ENCODE results near the gene ARHGAP21. TPM values are rescaled to one million over a fixed set of nuclear protein-coding genes. Genes with fewer than 3 reads are reported as not detected.
"Not testable (repeated sequence)": the region's sequence is repeated elsewhere in the genome, so short reads cannot be mapped to it uniquely, and the experiment has no call there.

ARHGAP21 gene
- total RNA-seq, 4 donors from 2014 or later: 35.1 to 60.5 (median 54.1) TPM

GRCh38 chr10:24762161-24762924 lies 38.7 kb upstream of the ARHGAP21 start:
- H3K4me3 ChIP-seq: no peak overlapping the region
- TF ChIP-seq, protein P1, sequence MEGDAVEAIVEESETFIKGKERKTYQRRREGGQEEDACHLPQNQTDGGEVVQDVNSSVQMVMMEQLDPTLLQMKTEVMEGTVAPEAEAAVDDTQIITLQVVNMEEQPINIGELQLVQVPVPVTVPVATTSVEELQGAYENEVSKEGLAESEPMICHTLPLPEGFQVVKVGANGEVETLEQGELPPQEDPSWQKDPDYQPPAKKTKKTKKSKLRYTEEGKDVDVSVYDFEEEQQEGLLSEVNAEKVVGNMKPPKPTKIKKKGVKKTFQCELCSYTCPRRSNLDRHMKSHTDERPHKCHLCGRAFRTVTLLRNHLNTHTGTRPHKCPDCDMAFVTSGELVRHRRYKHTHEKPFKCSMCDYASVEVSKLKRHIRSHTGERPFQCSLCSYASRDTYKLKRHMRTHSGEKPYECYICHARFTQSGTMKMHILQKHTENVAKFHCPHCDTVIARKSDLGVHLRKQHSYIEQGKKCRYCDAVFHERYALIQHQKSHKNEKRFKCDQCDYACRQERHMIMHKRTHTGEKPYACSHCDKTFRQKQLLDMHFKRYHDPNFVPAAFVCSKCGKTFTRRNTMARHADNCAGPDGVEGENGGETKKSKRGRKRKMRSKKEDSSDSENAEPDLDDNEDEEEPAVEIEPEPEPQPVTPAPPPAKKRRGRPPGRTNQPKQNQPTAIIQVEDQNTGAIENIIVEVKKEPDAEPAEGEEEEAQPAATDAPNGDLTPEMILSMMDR (IDR thresholded peaks at IDR 0.05 in 4 of 5, conservative IDR thresholded peaks at IDR 0.05 in 1 of 5): no peak
- TF ChIP-seq POLR2A (IDR thresholded peaks at IDR 0.05): no peak
- H3K9me3 ChIP-seq: no peaks in the 10 kb centered on the region
- H3K27me3 ChIP-seq: no peaks in the 10 kb centered on the region
- intact Hi-C loops (cut with DNase I; ENCODE audit: low total_unique reads) (no loop called here), in situ Hi-C loops (cut with MboI; ENCODE audit: low sequenced_read_pairs in 4 of 4) (no loop called here)
- no peak overlapping the region for H3K27ac ChIP-seq
- DNase-seq: no peak
- H3K4me1 ChIP-seq: no peaks in the 10 kb centered on the region
- no peaks in the 10 kb centered on the region for H3K36me3 ChIP-seq
- no peak for ATAC-seq

GRCh38 chr10:24759672-24760071 lies 36.0 kb upstream of the ARHGAP21 start:
- no peaks in the 10 kb centered on the region for H3K4me1 ChIP-seq
- intact Hi-C loops (cut with DNase I; ENCODE audit: low total_unique reads) (no loop called here), in situ Hi-C loops (cut with MboI; ENCODE audit: low sequenced_read_pairs in 4 of 4) (no loop called here)
- no peaks in the 10 kb centered on the region for H3K27me3 ChIP-seq
- no peaks in the 10 kb centered on the region for H3K36me3 ChIP-seq
- H3K27ac ChIP-seq: no peak overlapping the region
- no peak for DNase-seq
- H3K4me3 ChIP-seq: no peak overlapping the region
- H3K9me3 ChIP-seq: no peaks in the 10 kb centered on the region
- TF ChIP-seq, protein P1 (IDR thresholded peaks at IDR 0.05 in 4 of 5, conservative IDR thresholded peaks at IDR 0.05 in 1 of 5): no peak
- TF ChIP-seq POLR2A (IDR thresholded peaks at IDR 0.05): no peak
- no peak for ATAC-seq

- H3K27me3 ChIP-seq; ATAC-seq; H3K4me1 ChIP-seq; H3K27ac ChIP-seq; DNase-seq; H3K9me3 ChIP-seq; in situ Hi-C loops (cut with MboI; ENCODE audit: low sequenced_read_pairs in 4 of 4); intact Hi-C loops (cut with DNase I; ENCODE audit: low total_unique reads); H3K36me3 ChIP-seq; H3K4me3 ChIP-seq: not testable (repeated sequence)
Measured at GRCh38 chr10:24758254-24758653, 34.6 kb upstream of the ARHGAP21 start.

- ATAC-seq (no peak), DNase-seq (no peak)
- in situ Hi-C loops (cut with MboI; ENCODE audit: low sequenced_read_pairs in 4 of 4): no loop called here
- H3K4me3 ChIP-seq: no peak overlapping the region
- H3K9me3 ChIP-seq: no peaks in the 10 kb centered on the region
- no peaks in the 10 kb centered on the region for H3K4me1 ChIP-seq
- no peak overlapping the region for H3K27ac ChIP-seq
- intact Hi-C loops (cut with DNase I; ENCODE audit: low total_unique reads): no loop called here
- H3K27me3 ChIP-seq: no peaks in the 10 kb centered on the region
- TF ChIP-seq, protein P1 (IDR thresholded peaks at IDR 0.05 in 4 of 5, conservative IDR thresholded peaks at IDR 0.05 in 1 of 5): no peak
- no peak for TF ChIP-seq POLR2A (IDR thresholded peaks at IDR 0.05)
- H3K36me3 ChIP-seq: no peaks in the 10 kb centered on the region
Measured at GRCh38 chr10:24756283-24756682, 32.6 kb upstream of the ARHGAP21 start.

GRCh38 chr10:24751716-24752115 lies 28.0 kb upstream of the ARHGAP21 start:
- H3K4me1 ChIP-seq: no peaks in the 10 kb centered on the region
- DNase-seq (no peak), ATAC-seq (no peak)
- no peaks in the 10 kb centered on the region for H3K9me3 ChIP-seq
- TF ChIP-seq, protein P1 (IDR thresholded peaks at IDR 0.05 in 4 of 5, conservative IDR thresholded peaks at IDR 0.05 in 1 of 5): no peak
- TF ChIP-seq POLR2A (IDR thresholded peaks at IDR 0.05): no peak
- no peak overlapping the region for H3K4me3 ChIP-seq
- in situ Hi-C loops (cut with MboI; ENCODE audit: low sequenced_read_pairs in 4 of 4) (no loop called here), intact Hi-C loops (cut with DNase I; ENCODE audit: low total_unique reads) (no loop called here)
- no peaks in the 10 kb centered on the region for H3K36me3 ChIP-seq
- no peak overlapping the region for H3K27ac ChIP-seq
- H3K27me3 ChIP-seq: no peaks in the 10 kb centered on the region
